GM10266 (cell line): ENCODE measurements around the gene CALN1.

ENCODE experiments used
- DNase-seq: peaks from one replicate; pipeline ENCODE4 v3.0.0; 2012; ENCODE audit errors: extremely low spot score
- TF ChIP-seq, protein P1 (sequence below): IDR thresholded peaks from 2 replicates; pipeline ENCODE4 v1.5.1; 2012; ENCODE audit warnings: mild to moderate bottlenecking, low read depth; ENCODE audit not compliant: control insufficient read depth, insufficient read depth; ENCODE audit errors: missing control alignments

Gene CALN1

DNA sequence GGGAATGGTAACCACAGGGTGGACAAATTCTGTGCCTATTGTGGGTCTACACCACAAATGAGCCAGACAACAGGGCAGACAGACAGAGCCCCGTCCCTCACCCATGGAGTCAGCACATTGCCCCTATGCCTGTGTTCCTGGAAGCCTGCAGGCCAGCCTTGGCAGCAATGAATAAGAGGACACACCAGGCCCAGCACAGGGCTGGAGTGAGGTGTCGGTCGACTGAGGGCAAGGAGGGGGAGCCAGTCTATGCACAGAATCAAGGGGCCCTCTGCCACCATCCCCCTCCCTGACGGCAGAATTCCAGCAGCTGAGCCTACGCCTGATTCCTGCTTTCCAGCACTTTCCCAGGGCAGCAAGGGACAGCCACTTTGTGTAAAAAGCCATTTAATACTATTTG, 98.2 kb downstream of the CALN1 start:
- no peak for DNase-seq
- TF ChIP-seq, protein P1, sequence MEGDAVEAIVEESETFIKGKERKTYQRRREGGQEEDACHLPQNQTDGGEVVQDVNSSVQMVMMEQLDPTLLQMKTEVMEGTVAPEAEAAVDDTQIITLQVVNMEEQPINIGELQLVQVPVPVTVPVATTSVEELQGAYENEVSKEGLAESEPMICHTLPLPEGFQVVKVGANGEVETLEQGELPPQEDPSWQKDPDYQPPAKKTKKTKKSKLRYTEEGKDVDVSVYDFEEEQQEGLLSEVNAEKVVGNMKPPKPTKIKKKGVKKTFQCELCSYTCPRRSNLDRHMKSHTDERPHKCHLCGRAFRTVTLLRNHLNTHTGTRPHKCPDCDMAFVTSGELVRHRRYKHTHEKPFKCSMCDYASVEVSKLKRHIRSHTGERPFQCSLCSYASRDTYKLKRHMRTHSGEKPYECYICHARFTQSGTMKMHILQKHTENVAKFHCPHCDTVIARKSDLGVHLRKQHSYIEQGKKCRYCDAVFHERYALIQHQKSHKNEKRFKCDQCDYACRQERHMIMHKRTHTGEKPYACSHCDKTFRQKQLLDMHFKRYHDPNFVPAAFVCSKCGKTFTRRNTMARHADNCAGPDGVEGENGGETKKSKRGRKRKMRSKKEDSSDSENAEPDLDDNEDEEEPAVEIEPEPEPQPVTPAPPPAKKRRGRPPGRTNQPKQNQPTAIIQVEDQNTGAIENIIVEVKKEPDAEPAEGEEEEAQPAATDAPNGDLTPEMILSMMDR = no peak

DNA sequence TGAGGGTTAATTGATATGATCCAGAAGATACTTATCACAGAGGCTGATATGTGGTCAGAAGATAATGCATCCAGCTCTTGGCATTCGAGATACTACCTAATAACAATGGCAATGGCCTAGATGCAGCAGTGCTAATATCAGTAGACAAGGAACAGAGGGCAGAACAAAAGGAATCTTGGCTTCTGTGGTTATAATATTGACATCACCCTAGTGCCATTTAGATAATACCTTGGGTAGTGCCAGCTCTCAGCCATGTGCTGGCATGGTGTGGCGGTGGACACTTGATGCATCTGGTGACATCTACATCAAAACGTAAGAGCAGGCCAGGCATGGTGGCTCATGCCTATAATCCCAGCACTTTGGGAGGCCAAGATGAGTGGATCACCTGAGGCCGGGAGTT, 101.8 kb downstream of the CALN1 start:
- DNase-seq = no peak
- TF ChIP-seq, protein P1 = no peak

DNA sequence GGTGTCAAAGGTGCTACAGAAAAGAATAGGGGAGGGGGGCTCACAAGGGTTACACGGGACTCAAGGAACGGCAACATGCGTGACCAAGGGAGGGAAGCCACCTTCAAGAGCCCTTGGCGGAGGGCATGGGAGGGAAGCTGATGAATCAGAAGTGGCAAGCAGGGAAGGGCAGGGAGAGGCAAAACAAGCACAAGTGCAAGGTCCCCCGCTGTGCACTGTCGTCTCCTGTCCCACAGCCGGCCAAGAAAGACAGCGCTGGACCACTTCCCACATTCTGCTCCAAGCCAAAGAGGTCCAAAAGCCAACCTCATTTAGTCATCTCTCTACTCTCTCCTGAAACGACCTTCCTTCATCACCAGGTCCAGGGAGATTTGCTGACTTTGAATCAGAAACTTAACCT, 102.7 kb downstream of the CALN1 start:
- DNase-seq = no peak

DNA sequence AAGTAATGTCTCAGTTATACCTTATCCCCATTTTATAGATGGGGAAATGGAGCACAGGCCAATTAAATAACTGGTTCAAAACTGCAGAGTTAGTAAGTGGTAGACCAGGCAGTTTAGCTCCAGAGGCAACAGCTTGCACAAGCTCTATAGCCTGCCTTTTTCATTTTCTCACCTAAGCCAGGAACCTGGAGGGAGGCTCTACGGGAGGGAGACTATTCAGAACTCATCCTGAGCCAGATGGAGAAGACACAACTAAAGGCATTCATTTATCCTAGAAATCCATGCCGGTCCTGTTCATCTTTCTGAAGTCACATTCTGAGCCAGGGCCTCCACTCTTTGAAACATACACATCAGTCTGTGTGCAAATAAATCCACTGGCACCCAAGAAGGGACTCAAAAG, 103.2 kb downstream of the CALN1 start:
- no peak for DNase-seq
- TF ChIP-seq, protein P1 = no peak

More for the DNA sequence above, 102.7 kb downstream of the CALN1 start:
- TF ChIP-seq, protein P1 = no peak

DNA sequence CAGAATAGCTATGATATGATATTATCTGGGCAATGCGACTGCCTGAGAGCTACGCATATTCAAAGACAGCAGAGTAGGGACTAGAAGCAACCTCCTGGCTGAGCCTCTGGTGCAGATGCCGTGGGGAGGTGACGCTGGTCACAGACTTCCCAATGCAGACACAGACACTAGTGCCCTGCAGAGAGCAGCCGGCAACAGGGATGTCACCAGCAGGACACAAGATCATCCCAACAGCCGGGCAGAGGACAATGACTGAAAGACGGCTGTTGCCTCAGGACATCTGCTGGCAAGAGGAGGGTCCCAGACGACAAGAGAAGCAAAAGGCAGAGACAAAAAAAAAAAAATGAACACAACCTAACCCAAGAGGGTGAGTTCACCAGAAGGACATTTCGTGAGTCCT, 104.6 kb downstream of the CALN1 start:
- no peak for DNase-seq
- TF ChIP-seq, protein P1 = no peak

DNA sequence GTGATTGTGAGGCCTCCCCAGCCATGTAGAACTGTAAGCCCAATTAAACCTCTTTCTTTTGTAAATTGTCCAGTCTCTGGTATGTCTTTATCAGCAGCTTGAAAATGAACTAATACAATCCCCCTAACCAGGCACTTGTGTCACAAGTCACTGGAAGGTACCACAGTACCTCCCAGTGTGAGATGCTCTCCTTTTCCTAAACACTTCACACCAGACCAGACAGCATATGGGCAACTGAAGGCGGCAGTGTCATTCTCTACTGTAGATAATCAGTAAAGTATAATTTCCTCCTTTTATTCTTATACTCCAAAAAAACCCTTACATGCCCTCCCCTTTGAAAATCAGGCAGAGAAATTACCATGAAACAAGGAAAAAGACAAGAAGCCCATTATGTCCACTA, 113.2 kb downstream of the CALN1 start:
- DNase-seq = no peak
- TF ChIP-seq, protein P1 = no peak

DNA sequence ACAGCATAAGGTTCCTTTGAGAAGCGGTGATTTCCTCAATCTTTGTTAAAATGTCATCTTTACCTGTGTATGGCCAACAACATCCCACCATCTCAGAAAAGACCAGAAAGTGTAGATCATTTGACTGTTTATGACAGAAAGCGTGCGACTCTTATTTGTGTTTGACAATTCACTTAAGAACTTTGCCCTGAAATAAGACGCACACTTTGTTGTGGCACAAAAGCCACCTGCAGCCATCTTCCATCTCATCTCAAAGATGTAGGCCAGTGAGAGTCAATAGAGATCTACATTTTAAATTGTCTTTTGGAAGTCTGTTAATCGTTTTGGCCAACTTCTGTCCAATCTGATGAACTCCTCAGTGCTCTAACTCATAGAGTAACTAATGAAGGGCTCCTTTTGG, 114.0 kb downstream of the CALN1 start:
- TF ChIP-seq, protein P1 = no peak
- DNase-seq = no peak
